GM21526 (cell line): ENCODE data around the gene TECR.
A peak's percentile ranks its signal among the peaks of the same experiment; 100 is the strongest.
"Not testable (repeated sequence)": the region's sequence is repeated elsewhere in the genome, so short reads cannot be mapped to it uniquely, and the experiment has no call there.

Experiments
- ATAC-seq: cut with Tn5 transposase; IDR thresholded peaks from one replicate; pipeline ENCODE4 v1.9.1; 2021; ENCODE audit warnings: moderate library complexity; ENCODE audit not compliant: unreplicated experiment, low FRiP score

TECR gene

DNA sequence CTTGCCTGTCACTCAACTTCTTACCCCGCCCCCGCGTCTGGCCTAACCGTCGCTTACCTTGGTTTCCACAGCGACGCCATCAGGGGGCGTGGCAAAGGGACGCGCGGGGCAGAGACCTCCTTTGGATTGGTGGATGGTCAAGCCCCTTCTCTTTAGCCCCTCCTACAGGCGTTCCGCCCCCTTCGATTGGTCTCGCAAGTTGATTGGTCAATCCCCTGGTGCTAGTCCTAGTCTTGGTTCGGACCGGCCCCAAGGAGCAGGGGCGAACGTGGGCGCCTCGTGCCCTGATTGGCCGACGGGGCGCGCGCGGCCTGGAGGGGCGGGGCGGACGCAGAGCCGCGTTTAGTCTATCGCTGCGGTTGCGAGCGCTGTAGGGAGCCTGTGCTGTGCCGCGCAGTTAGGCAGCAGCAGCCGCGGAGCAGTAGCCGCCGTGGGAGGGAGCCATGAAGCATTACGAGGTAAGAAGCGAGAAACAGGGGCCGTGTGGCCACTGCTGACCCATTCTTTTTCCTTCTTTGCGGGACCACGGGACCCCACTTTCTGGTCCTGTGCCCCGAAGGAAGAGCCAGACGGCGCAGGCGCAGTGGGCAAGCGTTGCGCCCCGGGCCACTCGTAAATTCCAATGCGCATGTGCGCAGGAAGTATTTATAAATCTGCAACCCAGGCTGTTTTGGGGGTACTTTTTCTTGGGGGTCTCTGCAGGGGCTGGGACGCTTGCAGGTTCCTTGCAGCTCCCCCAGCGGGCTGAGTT is at the start of gene TECR:
TECR (plus strand) TSS at position 341 of the 751 bp plus-strand sequence; CDS start at position 444, 103 bp downstream.
- ATAC-seq = peak; percentile 85

GRCh38 chr19:14479975-14480699 is 49.3 kb upstream of the TECR start:
- ATAC-seq = no peak

- ATAC-seq = no peak
Measured at GRCh38 chr19:14480700-14481079, 48.7 kb upstream of the TECR start.

DNA sequence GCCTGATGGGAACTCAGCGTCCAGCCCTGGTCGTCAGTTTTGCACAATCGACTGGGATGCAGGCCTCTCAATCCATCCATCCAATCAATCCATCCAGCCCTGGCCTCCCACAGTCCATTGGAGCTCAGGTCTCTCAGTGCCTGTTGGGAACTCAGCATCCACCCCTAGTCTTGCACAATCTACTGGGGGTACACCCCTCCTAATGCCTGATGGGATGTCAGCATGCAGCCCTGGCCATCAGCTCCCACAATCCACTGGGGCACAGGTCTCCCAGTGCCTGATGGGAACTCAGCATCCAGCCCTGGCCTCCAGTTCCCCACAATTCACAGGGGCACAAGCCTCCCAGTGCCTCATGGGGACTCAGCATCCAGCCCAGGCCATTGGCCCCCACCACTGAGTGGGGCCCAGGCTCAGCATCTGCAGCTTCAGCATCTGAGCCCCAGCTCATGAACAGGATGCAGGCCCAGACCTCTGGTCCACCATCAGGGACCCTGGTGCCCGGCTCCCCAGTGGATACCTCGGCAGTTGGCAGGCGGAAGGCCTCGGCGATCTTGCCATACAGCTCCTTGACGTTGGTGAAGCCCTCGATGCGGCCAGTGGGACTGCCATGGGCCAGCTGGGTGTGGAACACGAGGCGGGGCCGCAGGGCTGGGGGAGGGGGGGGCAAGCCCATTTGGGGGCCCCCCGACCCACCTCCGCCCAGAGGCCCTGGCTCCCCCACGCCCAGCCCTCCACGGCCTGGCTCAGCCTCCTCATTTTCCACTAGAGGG is 47.0 kb upstream of the TECR start:
- no peak for ATAC-seq

DNA sequence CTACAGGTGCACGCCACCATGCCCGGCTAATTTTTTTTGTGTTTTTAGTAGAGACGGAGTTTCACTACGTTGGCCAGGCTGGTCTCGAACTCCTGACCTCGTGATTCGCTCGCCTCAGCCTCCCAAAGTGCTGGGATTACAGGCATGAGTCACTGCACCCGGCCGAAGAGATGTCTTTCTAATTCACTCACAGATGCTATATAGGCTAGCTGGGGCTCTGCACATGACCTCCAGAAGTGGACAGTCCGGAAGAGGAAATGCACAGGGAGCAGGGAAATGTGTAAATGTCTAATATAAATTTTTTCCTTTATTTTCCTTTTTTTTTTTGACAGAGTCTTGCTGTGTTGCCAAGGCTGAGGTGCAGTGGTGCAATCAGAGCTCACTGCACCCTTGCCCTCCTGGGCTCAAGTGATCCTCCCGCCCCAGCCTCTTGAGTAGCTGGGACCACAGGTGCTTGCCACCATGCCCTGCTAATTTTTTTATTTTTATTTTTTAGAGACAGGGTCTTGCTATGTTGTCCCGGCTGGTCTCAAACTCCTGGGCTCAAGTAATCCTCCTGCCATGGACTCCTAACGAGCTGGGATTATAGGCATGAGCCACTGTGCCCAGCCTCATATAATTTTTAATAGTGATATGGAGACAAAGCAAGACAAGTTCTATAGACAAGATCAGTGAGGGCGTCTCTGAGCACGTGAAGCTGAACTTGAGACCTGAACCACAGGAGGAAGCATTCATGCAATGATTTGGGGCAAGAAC is 41.8 kb upstream of the TECR start:
- no peak for ATAC-seq

DNA sequence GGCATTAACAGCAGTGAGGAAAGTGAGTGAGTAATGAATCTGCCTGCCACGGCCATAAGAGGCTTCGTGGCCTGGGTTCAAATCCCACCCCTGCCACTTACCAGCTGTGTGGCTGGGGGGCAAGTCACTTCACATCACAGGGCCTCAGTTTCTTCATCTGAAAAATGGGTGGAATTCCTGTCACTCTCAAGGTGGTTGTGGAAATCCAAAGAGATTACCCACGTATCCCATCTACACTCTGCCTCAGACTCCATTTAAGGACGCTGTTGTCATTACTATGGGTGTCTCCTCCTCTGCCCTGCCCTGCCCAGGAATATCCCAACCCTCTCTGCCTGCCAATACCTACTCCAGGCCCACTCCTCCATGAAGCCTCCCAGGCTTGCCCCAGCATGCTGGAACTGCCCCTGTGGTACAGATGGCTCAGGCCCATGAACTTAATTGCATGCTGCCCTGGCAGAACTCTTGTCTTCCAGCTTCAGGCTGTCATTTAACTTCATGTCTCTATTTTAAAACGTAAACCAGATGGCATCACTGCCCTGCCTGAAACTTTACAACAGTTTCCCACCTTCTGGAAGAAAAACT is 36.5 kb upstream of the TECR start:
- no peak for ATAC-seq

- no peak for ATAC-seq
Measured at GRCh38 chr19:14494411-14494810, 35.0 kb upstream of the TECR start.

- ATAC-seq = no peak
Measured at GRCh38 chr19:14494910-14495671, 34.3 kb upstream of the TECR start.

GRCh38 chr19:14495672-14496028 is 33.7 kb upstream of the TECR start:
- ATAC-seq = no peak

- ATAC-seq = no peak
Measured at GRCh38 chr19:14496029-14496833, 33.2 kb upstream of the TECR start, which contains the start of gene GIPC1. Gene GIPC1 (minus strand): TSS chr19:14496127. CDS start chr19:14482976, 13,151 bp downstream.

DNA sequence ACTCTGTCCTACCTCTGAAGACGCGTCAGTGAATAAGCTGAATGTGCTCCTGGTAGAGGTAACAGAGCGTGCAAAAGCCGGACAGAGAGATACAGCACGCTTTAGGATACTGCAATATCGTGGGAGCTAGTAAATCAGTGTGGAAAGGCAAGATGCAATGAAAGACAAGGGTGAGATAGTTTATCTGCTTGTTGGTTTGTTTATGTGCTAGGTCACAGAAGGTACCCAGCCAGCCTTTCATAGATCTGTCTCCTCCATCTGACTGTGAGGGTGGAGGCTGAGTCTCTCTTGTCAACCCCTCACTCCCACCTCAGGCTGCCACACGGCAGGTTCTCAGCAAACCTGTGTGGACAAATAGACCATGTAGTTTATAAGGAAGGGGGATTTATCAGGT is 32.6 kb upstream of the TECR start:
- no peak for ATAC-seq

DNA sequence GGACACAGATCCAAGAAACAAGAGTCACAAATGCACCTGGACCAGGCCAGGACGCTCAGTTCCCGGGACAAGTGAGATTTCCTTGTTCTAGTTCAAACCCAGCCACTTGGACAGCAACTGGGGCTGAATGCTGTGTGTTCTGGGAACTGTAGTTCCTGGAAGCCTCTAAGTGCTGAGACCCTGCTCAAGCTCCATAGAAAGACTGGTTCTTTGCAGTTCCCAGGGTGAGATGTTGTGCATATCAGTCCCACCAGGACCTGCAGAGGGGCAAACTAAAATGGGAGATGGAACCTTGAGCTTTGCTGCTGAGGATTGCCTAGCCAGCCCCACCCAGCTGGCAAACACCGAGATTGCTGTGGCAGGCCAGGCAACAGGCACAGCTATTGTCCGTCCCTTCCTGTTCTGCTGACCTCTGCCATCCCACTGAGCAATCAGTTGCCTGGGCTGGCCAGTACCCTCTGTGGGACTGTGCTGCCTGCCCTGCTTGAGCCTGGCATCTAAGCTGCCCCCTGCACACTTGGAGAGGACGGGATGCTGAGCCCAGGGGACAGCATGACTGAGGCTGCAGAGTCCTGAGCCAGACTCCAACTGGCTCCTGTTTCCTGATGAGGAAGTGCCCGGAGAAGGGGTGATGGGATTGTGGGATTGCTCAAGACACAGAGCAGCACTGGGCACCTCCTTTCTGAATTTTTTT is 32.0 kb upstream of the TECR start:
- ATAC-seq = no peak

- ATAC-seq = no peak
Measured at GRCh38 chr19:14502334-14503092, 26.9 kb upstream of the TECR start.

DNA sequence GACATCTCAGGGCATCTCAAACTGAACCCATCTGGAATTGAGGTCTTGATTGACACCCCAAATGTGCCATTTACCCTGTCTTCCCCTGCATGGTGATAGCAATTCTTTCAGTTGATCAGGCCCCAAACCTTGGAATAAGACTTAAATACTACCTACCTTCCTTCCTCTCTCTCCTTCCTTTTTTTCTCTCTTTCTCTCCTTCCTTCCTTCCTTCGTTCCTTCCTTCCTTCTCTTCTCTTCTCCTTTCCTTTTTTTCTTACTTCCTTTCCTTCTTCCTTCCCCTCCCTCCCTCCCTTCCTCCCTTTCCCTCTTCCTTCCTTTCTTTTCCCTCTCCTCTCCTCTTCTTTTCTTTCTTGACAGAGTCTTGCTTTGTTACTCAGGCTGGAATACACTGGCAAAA is 26.1 kb upstream of the TECR start:
- no peak for ATAC-seq

- not testable (repeated sequence) for ATAC-seq
Measured at GRCh38 chr19:14504575-14504974, 24.8 kb upstream of the TECR start.

- no peak for ATAC-seq
Measured at GRCh38 chr19:14505488-14506239, 23.7 kb upstream of the TECR start.
